Parathyroid adenoma (tissue), 2 donors: ENCODE results near the gene IDS.

Experiments used
- H2AFZ ChIP-seq: fragments of 300-600 bp; sonication (generic); one replicate; pipeline ENCODE4 v1.7.0; 2017; ENCODE audit warnings: antibody characterized with exemption, mild to moderate bottlenecking
- H3K27ac ChIP-seq: fragments of 300-600 bp; sonication (generic); one replicate; pipeline ENCODE4 v1.7.0; 2017
- H3K27me3 ChIP-seq: fragments of 300-600 bp; sonication (generic); one replicate; pipeline ENCODE4 v1.7.0; 2017; ENCODE audit warnings: low read length; ENCODE audit not compliant: control insufficient read depth, insufficient read depth
- H3K36me3 ChIP-seq: fragments of 300-600 bp; sonication (generic); one replicate; pipeline ENCODE4 v1.7.0; 2017; ENCODE audit warnings: low read length; ENCODE audit not compliant: control insufficient read depth, insufficient read depth
- H3K4me1 ChIP-seq: fragments of 300-600 bp; sonication (generic); one replicate; pipeline ENCODE4 v1.7.0; 2017; ENCODE audit warnings: control low read depth
- H3K4me2 ChIP-seq: fragments of 300-600 bp; sonication (generic); one replicate; pipeline ENCODE4 v1.7.0; 2017; ENCODE audit warnings: low read length
- H3K4me3 ChIP-seq: fragments of 300-600 bp; sonication (generic); one replicate; pipeline ENCODE4 v1.7.0; 2017; ENCODE audit warnings: low read depth, low read length
- H3K79me2 ChIP-seq: fragments of 300-600 bp; sonication (generic); one replicate; pipeline ENCODE4 v1.7.0; 2017; ENCODE audit warnings: control low read depth
- H3K9ac ChIP-seq: fragments of 300-600 bp; sonication (generic); one replicate; pipeline ENCODE4 v1.7.0; 2017; ENCODE audit warnings: mild to moderate bottlenecking
- H3K9me3 ChIP-seq: fragments of 300-600 bp; sonication (generic); one replicate; pipeline ENCODE4 v1.7.0; 2017; ENCODE audit warnings: low read length; ENCODE audit not compliant: control insufficient read depth
- TF ChIP-seq, protein P1 (sequence below): fragments of 300-600 bp; sonication (generic); IDR thresholded peaks from one replicate; pipeline ENCODE4 v1.7.0; 2017; ENCODE audit warnings: antibody characterized with exemption, mild to moderate bottlenecking
- donor health status: primary hyperparathyroidism.

IDS gene

DNA sequence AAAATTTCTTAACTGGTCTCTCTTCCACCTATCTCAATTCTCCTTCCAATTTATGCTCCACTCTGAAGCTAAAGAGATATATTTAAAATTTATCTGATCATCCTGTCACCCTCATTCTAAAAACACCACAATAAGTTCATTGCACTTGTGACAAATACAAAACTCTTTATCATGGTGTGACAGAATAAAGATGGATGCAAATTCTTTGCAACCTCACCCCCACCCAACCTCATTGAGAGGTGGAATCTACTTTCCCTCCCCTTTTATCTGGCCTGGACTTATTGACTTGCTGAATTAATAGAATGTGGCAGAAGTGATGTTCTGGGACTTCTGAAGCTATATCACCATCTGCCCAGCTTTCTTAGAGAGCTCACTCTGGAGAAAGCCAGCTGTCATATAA is 46.5 kb downstream of the IDS start:
- no peaks in the 10 kb centered on the region for H3K36me3 ChIP-seq
- no peak overlapping the region for H3K27ac ChIP-seq
- H3K4me3 ChIP-seq = no peak overlapping the region
- H3K4me2 ChIP-seq = no peak overlapping the region
- TF ChIP-seq, protein P1, sequence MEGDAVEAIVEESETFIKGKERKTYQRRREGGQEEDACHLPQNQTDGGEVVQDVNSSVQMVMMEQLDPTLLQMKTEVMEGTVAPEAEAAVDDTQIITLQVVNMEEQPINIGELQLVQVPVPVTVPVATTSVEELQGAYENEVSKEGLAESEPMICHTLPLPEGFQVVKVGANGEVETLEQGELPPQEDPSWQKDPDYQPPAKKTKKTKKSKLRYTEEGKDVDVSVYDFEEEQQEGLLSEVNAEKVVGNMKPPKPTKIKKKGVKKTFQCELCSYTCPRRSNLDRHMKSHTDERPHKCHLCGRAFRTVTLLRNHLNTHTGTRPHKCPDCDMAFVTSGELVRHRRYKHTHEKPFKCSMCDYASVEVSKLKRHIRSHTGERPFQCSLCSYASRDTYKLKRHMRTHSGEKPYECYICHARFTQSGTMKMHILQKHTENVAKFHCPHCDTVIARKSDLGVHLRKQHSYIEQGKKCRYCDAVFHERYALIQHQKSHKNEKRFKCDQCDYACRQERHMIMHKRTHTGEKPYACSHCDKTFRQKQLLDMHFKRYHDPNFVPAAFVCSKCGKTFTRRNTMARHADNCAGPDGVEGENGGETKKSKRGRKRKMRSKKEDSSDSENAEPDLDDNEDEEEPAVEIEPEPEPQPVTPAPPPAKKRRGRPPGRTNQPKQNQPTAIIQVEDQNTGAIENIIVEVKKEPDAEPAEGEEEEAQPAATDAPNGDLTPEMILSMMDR = no peak
- no peaks in the 10 kb centered on the region for H3K79me2 ChIP-seq
- no peaks in the 10 kb centered on the region for H3K27me3 ChIP-seq
- no peak overlapping the region for H2AFZ ChIP-seq
- H3K9me3 ChIP-seq = no peaks in the 10 kb centered on the region
- no peak overlapping the region for H3K9ac ChIP-seq
- H3K4me1 ChIP-seq = no peaks in the 10 kb centered on the region

DNA sequence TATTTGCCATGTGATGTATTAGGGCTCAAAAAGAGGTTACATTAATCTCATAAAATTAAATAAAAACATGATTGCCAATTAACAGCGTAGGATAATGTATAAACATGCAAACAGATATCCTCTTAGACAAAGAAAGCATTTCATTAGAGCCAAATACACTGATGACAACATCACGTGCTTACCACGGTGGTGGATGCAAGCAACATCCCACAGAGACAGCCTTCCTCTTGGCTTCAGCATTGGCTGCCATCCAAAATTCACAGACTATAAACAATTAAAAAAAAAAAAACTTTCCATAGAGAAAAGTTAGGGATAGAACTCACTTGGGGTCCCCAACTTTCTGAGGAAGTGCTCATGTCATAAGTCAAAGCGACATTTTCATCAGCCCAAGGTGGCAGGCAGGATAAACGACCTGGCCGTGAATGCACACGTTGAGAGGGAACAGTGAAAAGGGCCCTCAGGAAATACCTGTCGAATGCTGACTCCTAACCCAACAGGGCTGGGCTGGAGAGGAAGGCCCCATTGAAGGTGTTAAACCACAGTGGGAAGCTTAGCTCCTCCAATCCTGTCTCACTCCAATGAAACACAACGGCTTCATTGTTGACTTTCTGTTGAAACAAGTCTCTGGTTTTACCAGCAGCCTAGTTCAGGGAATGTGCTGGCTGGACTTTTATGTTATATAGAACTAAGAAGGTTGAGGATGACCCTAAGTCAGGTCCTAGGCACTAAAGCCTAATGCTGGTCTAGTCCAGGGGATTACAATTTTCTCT is 48.4 kb downstream of the IDS start:
- H2AFZ ChIP-seq = no peak overlapping the region
- no peaks in the 10 kb centered on the region for H3K9me3 ChIP-seq
- H3K4me1 ChIP-seq = no peaks in the 10 kb centered on the region
- H3K9ac ChIP-seq = no peak overlapping the region
- no peak overlapping the region for H3K4me3 ChIP-seq
- H3K79me2 ChIP-seq = no peaks in the 10 kb centered on the region
- H3K27ac ChIP-seq = no peak overlapping the region
- TF ChIP-seq, protein P1 = no peak
- H3K36me3 ChIP-seq = no peaks in the 10 kb centered on the region
- no peaks in the 10 kb centered on the region for H3K27me3 ChIP-seq
- no peak overlapping the region for H3K4me2 ChIP-seq

DNA sequence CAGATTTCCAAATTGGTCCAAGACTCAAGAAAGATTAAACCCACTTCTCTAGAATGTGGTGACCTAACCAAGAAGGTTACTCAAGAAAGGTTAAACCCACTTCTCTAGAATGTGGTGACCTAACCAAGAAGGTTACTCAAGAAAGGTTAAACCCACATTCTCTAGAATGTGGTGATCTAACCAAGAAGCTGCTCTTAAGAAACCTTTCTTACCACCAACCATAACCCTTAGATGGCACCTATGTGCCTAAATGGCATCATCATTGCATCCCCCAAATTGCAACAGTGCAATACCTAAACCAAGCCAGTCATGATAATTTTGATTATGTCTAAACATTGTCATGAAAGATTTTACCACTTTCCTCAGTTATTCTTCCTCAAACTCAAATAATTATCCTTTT is 49.2 kb downstream of the IDS start:
- H3K27me3 ChIP-seq = no peaks in the 10 kb centered on the region
- no peaks in the 10 kb centered on the region for H3K4me1 ChIP-seq
- no peak overlapping the region for H3K4me2 ChIP-seq
- H3K9me3 ChIP-seq = no peaks in the 10 kb centered on the region
- no peaks in the 10 kb centered on the region for H3K36me3 ChIP-seq
- no peaks in the 10 kb centered on the region for H3K79me2 ChIP-seq
- H2AFZ ChIP-seq = no peak overlapping the region
- H3K9ac ChIP-seq = no peak overlapping the region
- H3K4me3 ChIP-seq = no peak overlapping the region
- H3K27ac ChIP-seq = no peak overlapping the region
- TF ChIP-seq, protein P1 = no peak

DNA sequence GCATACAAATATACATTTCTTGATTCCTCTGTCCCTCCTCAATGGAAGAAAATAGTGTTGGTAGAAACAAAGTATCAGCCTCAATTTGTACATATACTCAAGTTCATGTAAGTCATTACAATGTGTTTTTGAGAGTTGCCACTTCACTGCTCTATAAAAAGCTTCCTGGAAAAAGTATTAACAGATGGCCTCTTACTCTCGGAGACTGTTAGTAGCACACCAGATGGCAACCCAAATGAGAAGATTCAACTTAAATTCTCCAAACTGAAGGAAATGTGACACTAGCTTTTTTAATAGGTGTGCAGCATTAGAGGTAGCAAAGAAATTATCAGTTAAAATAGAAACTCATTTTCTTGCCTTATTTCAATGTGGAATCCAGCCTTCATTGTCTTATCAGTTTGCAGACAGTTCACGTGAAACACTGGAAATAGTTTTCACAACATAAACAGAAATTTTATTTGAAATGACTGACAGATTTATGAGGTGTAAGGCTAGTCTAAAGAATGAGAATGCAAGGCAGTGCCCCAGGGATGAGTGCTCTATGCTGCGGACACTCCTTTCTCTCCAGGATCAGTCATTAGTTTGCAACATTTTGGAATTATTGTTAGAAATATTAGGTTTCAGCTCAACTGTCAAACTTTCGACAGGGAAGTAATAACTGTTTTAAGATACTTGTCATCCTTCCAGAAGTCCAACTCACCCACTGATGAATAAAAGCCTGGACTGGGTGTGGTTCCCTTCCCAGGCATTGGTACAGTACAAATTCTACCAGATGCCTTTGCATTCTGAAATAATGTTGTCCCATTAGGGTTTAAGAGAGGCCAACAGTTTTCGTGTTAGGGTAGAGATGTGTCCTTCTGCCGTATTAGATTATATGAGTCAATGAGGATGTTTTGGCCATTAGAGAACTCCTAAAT is 50.9 kb downstream of the IDS start:
- no peaks in the 10 kb centered on the region for H3K9me3 ChIP-seq
- TF ChIP-seq, protein P1 = no peak

More for the DNA sequence above, 50.9 kb downstream of the IDS start:
- no peak overlapping the region for H2AFZ ChIP-seq
- no peak overlapping the region for H3K4me3 ChIP-seq
- H3K36me3 ChIP-seq = no peaks in the 10 kb centered on the region
- H3K27ac ChIP-seq = no peak overlapping the region
- H3K4me2 ChIP-seq = no peak overlapping the region
- no peaks in the 10 kb centered on the region for H3K79me2 ChIP-seq
- no peaks in the 10 kb centered on the region for H3K4me1 ChIP-seq
- H3K27me3 ChIP-seq = no peaks in the 10 kb centered on the region
- no peak overlapping the region for H3K9ac ChIP-seq
